Measurements from ENCODE around the gene MAP2K5.

DNA sequence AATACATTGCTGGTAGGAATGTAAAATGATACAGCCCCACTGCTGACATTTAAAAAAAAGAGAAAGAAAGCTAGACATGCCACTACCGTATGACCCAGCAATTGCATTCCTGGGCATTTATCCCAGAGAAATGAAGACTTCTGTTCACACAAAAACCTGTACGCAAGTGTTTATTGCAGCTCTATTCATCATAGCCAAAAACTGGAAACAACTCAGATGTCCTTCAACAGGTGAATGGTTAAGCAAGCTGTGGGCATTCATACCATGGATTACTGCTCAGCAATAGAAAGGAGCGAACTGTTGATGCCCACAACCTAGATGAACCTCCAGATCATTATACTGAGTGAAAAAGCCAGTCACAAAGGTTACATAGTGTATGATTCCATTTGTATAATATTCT, 132.5 kb downstream of the MAP2K5 start:
- TF ChIP-seq, protein P1, sequence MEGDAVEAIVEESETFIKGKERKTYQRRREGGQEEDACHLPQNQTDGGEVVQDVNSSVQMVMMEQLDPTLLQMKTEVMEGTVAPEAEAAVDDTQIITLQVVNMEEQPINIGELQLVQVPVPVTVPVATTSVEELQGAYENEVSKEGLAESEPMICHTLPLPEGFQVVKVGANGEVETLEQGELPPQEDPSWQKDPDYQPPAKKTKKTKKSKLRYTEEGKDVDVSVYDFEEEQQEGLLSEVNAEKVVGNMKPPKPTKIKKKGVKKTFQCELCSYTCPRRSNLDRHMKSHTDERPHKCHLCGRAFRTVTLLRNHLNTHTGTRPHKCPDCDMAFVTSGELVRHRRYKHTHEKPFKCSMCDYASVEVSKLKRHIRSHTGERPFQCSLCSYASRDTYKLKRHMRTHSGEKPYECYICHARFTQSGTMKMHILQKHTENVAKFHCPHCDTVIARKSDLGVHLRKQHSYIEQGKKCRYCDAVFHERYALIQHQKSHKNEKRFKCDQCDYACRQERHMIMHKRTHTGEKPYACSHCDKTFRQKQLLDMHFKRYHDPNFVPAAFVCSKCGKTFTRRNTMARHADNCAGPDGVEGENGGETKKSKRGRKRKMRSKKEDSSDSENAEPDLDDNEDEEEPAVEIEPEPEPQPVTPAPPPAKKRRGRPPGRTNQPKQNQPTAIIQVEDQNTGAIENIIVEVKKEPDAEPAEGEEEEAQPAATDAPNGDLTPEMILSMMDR (IDR thresholded peaks at IDR 0.05; ENCODE audit: poor library complexity, severe bottlenecking): no peak
- TF ChIP-seq EP300 (conservative IDR thresholded peaks at IDR 0.05; ENCODE audit: poor library complexity, severe bottlenecking): no peak
- no peak for TF ChIP-seq RAD21 (conservative IDR thresholded peaks at IDR 0.05)
- no peak for TF ChIP-seq REST (IDR thresholded peaks at IDR 0.05; ENCODE audit: borderline replicate concordance)
- no peak for TF ChIP-seq POLR2AphosphoS5 (IDR thresholded peaks at IDR 0.05)
- TF ChIP-seq EZH2 (IDR thresholded peaks at IDR 0.05; ENCODE audit: borderline replicate concordance, insufficient read depth, low read length, poor library complexity, severe bottlenecking): no peak
- no peak for TF ChIP-seq TAF1 (IDR thresholded peaks at IDR 0.05; ENCODE audit: low read depth)
